SIG-M5 treated with dmso at 0.1 percent for 504 hours (cell line): ENCODE data around the gene RGMA.

ENCODE experiments used
- DNase-seq: peaks from one replicate; lab custom pipeline; 2025; ENCODE audit not compliant: unreplicated experiment; lab: John Stamatoyannopoulos, UW

RGMA gene

DNA sequence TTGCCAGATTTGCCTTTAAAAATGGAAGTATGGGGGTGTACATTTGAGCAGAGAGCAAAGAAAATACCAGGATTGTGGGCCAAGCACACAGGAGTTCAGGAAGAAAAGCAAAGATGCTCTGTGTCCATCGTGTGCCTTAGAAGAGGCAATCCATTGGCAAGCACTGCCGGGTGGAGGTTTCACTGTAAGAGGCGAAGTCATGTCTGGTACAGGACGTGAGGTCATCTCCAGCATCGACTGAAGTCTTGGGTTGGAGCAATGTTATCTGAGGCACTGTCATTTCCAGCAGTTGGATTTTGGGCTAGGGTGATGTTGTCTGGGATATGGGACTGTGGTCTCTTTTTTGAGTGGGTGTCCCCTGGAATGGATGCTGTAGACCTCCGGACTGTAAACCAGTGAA, 4.8 kb upstream of the RGMA start:
- DNase-seq, result no peak

DNA sequence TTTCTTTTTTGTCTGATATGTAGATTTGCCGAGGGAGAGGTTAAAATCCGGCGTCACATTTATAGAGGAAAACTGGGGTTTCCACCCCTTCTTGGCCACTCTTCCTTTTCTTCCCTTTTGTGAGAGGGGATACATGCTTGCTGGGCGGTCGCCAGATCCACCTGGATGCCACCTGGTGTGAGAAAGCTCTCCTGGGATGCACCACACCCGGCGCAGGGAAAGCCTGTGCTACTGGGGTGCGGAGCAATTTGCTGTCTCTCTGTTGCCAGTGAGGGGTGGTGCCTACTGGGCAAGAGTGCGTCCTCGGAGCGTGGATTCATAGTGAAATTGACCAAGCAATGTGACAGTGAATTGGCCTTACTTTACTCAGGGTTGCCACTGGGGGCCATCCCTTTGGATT, 2.5 kb upstream of the RGMA start:
- no peak for DNase-seq

DNA sequence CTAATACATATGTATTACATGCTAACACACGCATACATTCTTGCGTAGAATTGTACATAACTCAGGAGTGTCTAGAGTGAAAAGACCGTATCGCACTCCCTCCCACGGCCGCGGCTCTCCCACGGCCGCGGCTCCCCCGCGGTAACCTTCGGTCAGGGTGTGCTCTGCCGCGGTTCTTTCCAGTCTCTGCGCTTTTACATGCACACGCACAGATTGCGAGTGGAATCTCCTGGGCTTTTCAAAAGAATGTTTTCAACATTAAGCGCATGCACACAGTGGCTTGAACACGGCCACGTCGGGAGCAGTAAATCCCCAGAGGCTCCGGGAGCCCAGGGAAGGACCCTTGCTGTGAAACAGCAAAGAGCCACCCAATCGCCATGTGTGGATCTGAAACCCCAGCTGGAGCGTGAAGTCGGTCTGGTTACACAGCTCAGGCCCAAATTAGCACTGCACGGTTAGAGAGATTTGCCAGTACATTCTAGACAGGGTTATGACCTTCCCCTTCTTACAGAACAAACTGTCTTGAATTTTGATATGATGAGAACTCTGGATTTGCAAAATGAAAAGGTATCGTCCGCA, 805 bp upstream of the RGMA start:
- no peak for DNase-seq

DNA sequence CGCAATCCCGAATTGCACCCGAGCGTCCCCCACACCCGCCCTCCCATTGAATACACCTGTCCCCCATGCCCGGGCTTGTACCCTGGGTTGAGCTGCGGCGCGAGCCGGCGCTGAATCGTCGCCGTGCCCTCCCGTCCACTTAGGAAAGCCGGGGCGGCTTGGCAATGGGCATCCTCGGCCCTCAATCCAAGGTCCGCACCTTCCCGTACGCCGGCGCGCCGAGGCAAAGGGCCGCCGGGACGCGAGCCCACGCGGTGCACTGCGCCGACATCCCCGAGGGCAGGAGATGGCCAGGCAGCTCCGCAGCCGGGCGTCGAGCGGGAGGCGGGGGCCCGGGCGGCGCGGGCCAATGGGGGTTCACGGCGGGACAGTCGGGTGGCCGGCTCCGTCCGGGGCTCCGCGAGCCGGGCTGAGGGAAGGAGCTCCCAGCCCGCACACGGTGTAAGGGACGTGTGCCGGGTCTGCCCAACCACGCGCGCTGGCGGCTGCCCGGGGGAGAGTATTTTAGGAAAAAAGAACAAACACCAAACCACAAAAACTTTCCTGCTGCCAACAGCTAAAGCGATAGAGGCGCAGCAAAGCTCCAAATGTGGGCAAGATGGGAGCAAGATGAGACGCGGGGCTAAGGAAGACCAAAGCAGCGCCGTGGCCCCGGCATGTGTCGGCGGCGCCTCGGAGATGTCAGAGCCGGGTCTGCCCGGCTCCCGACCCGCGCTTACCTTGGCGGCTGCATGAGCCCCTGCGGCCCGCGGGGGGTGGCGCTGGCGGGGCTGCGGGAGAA, 621 bp downstream of the RGMA start:
- peak; percentile 5 for DNase-seq

DNA sequence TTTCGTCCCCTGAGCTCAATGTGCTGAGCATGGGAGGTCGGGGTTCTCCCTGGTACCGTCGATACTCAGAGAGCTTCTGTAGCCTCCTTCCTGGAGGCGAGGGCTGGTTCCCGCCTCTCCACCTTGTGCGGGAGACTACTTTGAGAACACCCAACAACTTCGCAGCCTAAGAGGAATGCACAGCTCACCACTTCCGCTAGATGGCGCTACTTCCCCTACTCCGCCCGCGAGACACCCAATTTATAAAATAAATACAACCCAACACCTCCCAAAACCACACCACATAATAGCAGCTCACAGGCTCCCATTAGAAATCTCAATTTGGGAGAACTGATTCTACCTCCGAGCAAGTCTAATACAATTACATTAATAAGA, 1.2 kb downstream of the RGMA start:
- peak; percentile 37 for DNase-seq

DNA sequence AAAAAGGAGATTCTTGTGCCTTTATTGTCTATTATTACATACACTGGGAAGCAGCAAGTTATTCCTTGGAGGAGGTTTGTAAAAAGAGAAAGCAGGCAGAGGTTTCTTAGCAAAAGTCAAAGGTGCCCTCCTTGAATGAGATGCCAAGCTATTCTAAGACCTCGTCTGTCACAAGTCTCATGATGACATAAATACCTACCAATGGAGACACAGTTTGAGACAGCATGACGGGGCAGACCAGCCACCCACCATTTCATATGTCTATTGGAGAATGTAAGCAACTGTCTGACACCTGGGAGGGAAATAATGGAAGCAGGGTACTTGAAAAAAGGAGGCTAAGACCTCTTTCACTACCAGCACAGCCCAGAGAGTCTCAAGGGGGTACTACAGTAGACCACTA, 2.2 kb downstream of the RGMA start:
- no peak for DNase-seq

DNA sequence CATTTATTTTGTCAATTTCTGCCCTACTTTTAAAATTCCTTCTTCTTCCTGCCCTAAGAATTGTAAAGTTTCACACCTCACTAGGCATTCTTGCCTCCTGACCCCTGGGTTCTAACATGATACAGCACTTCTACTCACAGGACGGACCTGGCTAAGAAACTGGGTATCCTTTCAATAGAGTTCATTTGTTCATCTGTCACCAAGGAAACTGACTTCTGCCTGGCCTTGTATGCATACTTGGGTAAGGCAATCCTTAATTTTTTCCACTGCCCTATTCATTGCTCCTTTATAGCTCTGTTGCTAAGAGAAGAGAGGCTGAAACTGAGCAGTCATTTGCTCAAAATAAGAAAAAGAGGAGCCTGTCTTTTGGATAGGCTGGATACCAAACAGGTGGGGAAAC, 3.3 kb downstream of the RGMA start:
- DNase-seq, result no peak

DNA sequence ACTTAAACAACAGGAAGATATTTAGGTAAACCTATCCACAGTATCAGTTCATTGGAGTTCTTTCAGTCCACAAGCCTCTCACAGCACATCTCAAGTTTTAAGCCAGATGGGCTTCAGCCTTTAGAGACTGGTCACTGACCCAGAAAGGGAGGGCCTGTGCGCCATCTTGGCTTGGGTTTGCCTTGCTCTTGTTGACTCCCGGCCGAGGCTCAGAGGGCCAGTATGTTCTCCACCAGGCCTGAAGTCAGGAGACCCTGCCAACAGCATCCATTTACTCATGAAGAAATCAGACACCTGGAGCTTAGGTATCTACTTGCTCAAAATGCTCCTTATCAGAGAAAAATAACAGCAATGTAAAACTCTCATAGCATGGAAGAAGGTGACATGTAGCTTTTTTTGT, 6.2 kb downstream of the RGMA start:
- no peak for DNase-seq

DNA sequence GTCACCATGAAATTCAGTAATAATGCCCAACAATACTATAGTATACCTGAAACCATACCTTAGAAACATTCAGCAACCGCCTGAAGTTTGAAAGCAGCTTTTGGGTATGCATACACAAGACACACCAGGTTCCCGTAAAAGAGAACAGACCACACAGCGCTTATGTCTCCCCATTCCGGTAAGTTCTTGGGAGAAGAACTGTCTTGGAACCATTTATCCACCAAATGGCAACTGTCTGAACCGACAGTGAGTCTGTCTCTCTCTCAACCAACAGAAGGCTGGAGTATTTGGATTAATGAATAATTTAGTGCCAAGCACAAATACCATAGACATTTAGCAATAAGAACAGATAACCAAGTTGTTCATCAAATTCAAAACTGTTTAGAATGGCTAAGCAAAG, 7.6 kb downstream of the RGMA start:
- DNase-seq, result no peak

DNA sequence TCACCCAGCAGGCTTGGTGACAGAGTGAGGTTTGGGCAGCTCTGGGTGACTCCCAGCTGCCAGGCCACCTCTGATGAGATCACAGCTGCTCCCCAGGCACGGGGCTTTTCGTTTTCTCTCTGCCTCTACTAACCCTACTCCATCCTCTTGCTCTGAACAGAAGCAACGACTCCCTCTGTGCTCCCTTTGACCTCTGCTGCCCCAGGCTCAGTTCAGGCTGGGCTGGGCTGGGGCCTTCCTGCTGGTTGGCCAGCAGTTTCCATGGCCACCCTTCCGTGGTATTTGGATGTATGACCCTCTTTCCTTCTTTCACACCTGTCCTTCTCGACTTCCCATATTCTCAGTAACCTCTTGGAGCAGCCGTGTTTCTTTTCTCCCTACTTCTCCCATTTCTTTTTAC, 8.6 kb downstream of the RGMA start:
- DNase-seq, result no peak

DNA sequence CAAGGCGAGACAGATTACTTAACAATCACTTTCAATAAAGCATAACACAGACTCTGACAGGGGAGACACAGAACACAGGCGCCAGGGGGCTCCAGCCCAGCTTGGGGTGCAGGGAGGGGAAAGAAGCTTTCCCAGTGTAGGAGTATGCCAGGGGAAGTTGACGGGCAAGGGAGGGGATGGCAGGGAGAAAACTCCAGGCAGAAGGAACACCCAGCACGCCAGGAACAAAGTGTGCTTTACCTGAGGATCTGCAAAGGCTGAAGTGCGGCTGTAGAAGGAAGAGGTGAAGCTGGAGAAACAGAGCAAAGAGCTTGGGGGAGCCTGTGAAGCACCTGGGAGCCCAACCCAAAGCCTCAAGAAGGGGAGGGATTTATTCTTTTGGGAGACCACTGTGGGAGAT, 12.1 kb downstream of the RGMA start:
- no peak for DNase-seq

DNA sequence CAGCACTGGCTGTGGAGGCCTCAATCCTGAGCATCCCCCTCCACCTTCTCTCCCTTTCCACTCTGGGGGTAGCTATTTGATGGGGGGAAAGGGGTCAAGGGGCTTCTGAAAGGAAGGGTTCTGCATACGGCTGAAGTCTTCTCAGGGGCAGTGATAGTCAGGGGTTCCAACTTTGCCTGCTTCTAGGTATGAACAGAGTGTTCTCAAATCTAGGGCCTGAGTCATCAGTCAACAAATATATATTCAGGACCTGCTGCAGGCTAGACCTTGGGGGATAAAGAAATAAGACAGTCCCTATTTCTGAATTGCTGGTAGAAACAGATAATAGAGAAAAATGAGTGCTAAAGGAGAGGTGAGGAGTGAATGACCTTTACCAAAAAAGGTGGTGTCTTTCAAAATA, 12.8 kb downstream of the RGMA start:
- DNase-seq, result no peak

DNA sequence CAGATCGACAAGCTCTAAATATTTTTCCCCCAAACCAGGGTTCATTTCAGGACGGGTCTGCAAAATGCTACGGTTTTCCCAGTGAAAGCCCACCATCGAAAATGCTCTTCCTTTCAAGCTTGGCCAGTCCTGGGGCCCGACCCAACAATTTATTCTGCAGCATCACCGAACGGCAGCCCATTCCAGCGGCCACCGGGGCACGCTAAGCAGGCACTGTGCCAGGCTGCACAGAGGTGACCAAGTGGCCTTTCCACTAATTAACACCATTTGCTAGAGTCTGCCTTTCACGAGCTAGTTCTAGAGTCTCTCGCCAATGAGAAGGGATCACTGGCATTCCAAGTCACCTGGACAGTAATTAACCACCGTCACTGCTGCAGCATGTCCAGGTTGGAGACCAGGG, 14.4 kb downstream of the RGMA start:
- DNase-seq, result no peak

DNA sequence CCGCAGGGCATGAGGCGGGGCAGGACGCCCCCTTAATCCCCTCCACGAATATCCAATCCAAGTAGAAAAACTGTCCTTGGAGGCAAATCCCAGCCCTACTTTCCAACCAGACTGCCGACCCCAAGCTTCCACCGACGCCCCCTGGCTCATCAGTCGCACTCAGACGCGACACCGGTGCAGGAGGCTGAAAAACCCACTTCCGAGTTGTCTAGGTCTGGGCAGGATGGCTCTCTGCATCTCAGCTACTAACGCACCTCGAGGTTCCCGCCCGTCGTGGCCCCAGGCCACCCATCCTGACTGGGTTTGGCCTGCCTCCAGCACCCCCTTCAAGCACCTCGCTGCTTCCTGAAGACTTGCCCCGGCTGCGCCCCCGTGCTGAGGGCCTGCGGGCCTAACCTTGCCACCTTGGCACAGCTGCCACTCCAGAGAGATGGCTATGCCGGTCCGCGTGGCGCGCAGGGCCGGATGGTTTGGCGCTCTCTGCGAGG, 15.5 kb downstream of the RGMA start:
- no peak for DNase-seq

DNA sequence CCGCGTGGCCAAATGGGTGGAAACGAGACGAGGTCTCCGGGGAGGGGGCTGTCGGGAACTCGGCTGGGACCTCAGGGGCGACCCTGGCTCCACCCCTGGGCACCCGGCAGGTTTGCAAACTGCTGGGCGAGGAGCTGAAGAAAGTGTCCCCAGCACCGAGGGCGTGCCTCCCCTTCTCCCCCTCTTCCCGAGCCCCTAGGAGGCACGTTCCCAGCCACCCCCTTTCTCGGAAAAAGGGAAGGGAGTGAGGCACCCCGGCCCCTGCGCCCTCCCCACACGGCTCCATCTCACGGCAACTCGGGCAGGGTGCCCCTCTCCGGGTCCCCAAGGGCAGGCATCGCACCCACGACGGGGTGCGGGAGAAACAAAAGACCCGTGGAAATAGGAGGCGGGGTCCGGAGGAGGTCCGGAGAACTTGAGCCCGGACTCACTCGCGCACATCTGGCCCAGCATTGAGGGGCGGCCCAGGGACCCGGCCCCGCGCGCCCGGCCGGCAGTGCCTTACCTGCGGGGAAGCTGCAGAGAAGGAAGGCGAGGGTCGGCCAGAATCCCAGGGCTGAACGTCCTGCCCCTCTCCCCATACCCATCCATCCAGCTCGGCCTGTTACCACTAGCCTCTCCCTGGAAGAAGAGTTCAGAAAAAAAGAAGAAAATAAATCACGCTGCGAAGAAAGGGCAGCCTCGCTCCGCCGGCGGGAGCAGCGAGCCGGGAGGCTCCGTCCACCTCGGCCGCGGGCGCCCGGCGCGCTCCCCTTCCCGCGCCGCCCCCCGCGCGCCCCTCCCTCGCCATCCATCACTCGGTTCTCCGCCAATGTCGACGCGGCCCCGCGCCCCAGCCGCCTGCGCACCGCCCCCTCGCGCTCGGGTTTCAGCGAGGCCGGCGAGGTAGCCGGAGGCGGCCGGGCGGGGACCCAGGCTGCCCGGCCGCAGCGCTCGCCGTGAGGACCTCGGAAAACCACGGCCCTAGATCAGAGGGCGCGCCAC, 16.3 kb downstream of the RGMA start:
- no peak for DNase-seq

DNA sequence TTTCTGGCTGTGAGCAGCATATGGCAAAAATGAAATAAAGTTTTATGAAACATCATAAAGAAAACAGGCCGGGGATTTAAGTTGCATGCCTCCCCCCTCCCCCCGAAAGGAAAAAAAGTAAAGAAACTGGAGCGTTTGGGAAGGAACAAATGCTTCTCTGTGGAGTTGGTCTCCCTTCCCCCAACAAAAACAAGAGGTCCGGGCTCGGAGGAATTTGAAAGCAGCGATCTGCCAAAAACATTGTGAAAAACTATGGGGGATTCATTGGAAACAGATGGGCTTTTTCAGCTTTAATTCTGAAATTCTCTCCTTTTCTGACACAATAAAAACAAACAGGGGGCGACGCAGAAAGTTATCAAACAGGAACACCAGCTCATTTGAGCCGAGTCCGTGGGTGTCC, 17.0 kb downstream of the RGMA start:
- DNase-seq, result no peak

DNA sequence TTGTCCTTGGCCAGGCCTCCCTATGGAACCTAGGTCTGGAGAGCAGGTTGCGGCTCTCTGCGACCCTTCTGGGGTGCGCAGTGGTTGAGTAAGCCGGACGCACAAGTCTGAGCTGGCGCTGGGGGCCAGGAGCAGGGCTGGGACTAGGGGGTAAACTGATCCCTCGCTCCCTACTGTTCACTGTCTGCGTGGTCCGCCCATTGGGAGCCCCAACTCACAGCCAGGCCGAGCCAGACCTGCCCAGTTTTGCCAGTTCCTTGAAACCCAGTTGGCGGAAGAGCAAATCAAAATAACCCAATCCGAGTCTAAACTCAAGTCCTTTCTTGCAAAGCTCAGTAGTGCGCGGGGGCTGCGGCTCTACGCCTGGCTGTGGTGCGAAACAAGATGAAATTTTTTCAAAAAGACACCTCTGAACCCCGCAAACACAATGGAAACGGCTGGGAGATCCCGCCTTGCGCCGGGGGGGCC, 17.5 kb downstream of the RGMA start:
- DNase-seq, result no peak

DNA sequence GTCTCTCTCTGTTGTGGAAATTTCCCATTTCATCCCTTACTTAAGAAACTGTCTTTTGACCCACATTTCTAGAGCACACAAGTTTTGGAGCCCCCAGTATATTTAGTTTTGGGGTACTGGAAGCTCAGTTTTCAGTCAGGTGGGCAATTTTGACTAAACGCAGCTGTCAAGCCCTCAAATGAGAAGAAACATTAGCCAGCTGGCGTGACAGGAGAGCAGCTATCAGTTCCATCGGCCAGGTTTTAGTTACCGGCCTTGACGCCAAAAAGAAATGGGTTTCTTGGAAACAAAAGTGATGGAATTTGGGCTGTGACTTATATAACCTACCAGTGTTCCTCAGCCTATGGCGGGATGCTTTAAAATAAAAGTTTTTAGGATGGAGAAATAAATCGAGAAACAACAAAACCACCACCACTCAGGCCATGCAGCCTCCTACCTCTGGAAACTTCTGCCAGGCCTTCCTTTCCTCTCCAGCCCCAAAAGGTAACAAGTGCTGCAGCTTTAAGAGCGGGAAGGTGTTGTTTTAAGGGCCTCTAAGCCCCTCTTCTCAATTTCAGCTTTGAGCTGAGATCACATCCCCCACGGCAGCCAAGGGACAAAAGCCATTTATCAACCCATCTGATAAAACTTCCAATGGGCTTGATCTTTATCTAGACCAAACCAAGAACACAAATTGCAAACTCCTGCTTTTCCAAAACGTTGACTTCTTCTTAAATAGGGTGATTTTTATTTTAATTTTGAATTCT, 18.3 kb downstream of the RGMA start:
- DNase-seq, result no peak

DNA sequence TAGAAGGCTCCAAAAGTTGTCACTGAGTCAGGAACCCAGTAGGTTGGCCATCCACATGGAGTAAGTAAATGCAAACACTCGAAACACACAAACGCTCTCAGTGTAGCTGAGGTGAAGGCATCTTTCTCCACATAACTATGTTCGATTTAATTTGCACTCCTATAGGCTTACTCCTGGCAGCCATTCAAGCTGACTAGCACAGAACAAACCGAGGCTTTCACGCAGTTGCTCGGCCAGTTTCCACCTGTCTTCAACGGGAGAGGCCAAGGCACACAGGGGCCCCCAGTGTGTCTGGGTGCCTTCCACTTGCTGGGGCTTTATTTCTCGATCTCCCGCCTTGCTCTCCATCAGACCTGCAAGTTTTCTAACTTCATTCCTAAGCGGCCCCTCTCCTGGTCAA, 18.9 kb downstream of the RGMA start:
- DNase-seq, result no peak

DNA sequence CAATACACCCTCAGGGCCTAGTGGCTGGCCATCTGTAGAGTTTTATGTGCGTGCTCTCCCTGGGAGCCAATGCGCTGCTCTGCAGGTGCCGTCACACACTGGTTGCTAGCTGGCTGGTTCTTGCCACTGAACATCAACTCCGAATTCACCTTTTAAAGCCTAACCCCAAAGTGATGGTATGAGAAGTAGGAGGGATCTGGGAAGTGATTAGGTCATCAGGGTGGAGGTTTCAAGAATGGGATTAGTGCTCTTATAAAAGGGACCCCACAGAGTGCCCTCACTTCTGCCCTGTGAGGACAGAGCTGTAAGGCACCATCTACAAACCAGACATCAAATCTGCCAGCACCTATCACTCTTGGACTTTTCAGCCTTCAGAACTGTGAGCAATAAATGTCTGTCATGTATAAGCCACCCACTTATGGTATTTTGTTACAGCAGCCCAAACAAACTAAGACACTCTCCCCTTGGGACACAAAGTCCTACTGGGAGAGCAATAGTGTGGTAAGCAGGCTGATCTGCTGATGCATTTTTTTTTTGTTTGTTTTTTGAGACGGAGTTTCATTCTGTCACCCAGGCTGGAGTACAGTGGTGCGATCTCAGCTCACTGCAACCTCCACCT, 20.3 kb downstream of the RGMA start:
- no peak for DNase-seq
